Mononuclear cell (primary cell): ENCODE data around the gene INTS3. TPM values are rescaled to one million over a fixed set of nuclear protein-coding genes. Genes with fewer than 3 reads are reported as not detected.
A peak's percentile ranks its signal among the peaks of the same experiment; 100 is the strongest.
"Not testable (repeated sequence)": the region's sequence is repeated elsewhere in the genome, so short reads cannot be mapped to it uniquely, and the experiment has no call there.

Experiments
- H3K27me3 ChIP-seq: 2 replicates; pipeline ENCODE4 v1.6.0; 2011; ENCODE audit warnings: low read length, control low read depth; ENCODE audit not compliant: insufficient read depth
- H3K4me1 ChIP-seq: 2 replicates; pipeline ENCODE4 v1.5.1; 2011; ENCODE audit warnings: mild to moderate bottlenecking, low read length, control low read depth; ENCODE audit not compliant: insufficient read depth
- H3K4me3 ChIP-seq: 2 replicates; pipeline ENCODE4 v1.5.1; 2011; ENCODE audit warnings: mild to moderate bottlenecking, low read length, moderate library complexity
- H3K9me3 ChIP-seq: 2 replicates; pipeline ENCODE4 v1.5.1; 2011; ENCODE audit warnings: low read depth, mild to moderate bottlenecking, control low read depth, low read length
- total RNA-seq: library from RNA; depleted of rRNA; stranded (reverse); fragments of >200 nt; gene quantifications from one replicate; pipeline ENCODE4 v1.2.3, GENCODE V29; 2012

Gene INTS3
- total RNA-seq, 1 donor = 11.6 TPM

DNA sequence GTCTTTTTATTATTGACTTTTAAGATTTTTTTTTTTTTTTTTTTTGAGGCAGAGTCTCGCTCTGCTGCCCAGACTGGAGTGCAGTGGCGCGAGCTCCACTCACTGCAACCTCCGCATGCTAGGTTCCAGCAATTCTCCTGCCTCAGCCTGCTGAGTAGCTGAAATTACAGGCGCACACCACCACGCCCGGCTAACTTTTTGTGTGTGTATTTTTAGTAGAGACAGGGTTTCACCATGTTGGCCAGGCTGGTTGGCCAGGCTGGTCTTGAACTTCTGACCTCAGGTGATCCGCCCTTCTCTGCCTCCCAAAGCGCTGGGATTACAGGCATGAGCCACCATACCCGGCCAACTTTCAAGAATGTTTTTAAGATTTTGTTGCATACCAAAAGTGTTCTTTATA is 38.8 kb downstream of the INTS3 start:
- not testable (repeated sequence) for H3K4me3 ChIP-seq, H3K27me3 ChIP-seq, H3K9me3 ChIP-seq
- H3K4me1 ChIP-seq = peaks cover 14% of the 10 kb centered on the region

DNA sequence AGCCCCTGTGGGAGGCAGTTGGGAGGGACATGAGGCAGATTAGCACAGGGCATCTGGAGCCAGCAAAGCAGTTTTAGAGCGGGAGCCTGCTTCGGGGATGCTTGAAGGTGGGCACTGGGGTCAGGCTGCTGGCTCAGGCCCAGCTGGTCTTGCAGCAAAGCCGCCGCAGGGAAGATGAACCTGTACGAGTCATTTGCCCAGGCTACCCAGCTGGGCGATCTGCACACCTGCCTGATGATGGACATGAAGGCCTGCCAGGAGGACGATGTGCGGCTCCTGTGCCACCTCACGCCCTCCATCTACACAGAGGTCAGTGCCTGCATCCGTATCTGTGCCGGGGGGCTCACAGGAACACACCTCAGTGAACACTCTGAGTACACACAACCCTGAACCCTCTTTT is 39.7 kb downstream of the INTS3 start:
- H3K4me1 ChIP-seq = peaks cover 19% of the 10 kb centered on the region
- no peak overlapping the region for H3K4me3 ChIP-seq
- H3K27me3 ChIP-seq = no peaks in the 10 kb centered on the region
- no peaks in the 10 kb centered on the region for H3K9me3 ChIP-seq

DNA sequence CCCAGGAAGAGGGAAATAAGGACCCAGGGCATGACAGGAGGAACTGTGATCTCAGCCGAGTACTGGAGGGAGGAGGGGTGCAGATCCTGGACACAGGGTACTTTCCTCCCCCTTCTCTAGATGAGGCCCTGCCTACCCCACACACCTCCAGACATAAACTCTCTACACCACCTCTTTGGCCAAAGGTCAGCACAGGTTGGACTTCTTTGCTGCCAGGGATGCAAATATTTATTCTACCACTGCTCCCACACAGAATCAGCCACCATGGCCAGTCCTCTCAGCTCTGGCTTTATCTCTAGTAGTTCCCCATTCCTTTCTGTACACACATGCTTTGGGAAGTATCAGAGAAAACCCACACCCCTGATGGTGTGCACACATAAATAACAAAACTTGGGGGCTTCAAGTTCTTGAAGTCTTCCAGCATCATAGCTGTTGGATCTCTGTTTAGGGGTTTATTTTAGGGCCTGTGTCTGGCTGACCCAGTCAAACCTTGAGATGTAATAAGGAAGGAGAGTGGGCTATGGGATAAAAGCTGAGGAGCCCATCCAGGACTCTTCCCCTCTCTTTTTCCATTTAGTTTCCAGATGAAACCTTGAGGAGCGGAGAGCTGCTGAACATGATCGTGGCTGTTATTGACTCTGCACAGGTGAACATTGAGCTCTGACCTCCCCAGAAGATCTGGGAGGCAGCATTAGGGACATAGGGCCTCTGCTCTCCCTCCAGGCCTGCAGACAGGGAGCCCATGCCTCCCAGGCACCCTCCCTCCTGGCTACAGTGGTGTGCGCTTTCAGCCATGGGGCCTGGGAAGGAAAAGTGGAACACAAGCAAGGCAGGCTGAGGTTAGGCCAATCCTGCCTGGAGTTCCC is 40.7 kb downstream of the INTS3 start:
- no peaks in the 10 kb centered on the region for H3K27me3 ChIP-seq

DNA sequence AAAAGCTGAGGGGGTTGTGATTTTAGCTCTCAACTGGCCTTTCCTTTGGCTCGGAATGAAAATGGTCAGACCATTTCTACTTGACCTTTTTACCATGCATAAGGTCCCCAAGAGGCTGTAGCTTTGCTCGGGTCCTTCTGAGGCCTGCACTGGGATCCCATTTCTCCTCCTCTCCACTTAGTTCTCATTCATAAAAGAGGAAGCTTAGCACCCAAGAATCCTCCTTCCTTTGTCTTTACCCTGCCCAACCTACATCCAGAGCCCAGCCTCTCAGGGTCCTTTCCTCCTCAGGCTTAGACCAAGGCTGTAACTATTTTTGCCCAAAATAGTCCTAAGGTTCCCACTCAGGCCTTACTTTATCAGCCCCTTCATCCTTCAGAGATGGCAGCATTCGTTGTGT is 41.4 kb downstream of the INTS3 start:
- H3K27me3 ChIP-seq = no peaks in the 10 kb centered on the region
- no peak overlapping the region for H3K4me3 ChIP-seq
- H3K9me3 ChIP-seq = no peaks in the 10 kb centered on the region
- peaks cover 36% of the 10 kb centered on the region for H3K4me1 ChIP-seq

More for the DNA sequence above, 40.7 kb downstream of the INTS3 start:
- no peak overlapping the region for H3K4me3 ChIP-seq
- peaks cover 30% of the 10 kb centered on the region for H3K4me1 ChIP-seq
- no peaks in the 10 kb centered on the region for H3K9me3 ChIP-seq

DNA sequence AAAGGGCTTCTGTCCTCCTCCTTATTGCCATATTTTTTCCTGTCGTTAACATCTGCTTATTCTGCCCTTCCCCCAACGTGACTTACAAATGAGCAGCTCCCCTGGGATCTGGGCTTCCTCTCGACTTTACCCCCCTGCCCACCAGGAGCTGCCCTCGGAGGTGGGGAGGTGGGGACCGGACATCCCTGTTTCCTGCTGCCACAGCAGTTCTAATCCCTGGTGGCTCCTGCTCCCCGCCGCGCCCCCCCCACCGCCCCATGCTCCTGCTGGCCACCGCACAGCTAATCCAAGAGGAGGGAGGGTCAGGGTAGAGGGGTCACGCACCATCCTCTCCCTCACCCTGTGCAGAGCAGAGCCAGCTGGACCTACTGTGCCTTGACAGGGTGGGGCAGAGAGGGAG is 42.9 kb downstream of the INTS3 start:
- Histone ChIP-seq H3K4me1 (peaks cover 52% of the 10 kb centered on the region), H3K27me3 (no peaks in the 10 kb centered on the region), H3K9me3 (no peaks in the 10 kb centered on the region)

DNA sequence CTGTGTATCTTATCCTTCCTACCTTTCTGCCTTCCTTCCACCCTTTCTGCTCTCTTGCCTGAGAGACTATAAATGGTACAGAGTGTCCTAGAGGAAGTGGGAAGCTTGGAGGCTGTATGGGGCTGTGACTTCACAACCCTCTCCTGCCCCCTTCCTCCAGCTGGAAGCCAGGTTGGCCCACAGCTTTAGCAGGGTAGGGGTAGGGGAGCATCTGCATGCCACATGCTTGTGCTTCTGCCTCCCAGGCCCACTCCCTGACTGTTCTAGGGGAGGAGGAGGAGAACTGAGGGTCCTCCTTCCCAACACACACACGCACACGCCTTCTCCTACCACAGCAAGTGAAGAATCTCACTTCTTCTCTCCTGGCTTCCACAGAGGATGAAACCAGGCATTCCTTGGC is 43.4 kb downstream of the INTS3 start:
- Histone ChIP-seq H3K27me3 (no peaks in the 10 kb centered on the region), H3K9me3 (no peaks in the 10 kb centered on the region), H3K4me3 (no peak overlapping the region), H3K4me1 (peaks cover 57% of the 10 kb centered on the region)

More for the DNA sequence above, 42.9 kb downstream of the INTS3 start:
- H3K4me3 ChIP-seq = no peak overlapping the region

DNA sequence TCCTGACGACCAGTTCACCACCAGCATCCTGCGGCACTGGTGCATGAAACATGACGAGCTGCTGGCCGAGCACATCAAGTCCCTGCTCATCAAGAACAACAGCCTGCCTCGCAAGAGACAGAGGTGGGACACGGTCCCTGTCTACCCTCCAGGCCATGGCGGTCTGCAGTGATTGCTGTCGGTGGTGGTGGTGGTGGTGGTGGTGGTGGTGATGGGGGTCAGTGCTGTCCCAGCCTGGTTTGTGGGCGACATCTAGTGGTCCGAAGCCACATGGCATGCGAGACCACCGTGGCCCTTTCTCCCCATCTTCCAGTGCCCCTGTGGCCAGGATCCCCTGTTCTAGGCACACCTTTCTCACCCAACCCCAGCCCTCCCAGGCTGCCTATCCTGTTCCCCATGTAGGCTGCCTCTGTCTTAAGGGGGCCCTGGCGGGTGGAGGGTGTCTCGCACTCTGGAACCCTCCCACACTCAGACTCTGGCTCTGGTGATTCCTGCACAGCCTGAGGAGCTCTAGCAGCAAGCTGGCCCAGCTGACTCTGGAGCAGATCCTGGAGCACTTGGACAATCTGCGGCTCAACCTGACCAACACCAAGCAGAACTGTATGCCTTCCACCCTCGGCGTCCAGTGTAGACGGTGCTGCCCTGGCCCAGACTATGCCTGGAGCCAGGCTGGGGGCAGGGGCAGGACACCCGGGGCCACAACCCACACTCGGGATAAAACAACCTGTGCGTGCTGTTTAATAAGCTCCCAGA is 44.2 kb downstream of the INTS3 start:
- Histone ChIP-seq H3K4me1 (peaks cover 64% of the 10 kb centered on the region), H3K4me3 (no peak overlapping the region), H3K9me3 (no peaks in the 10 kb centered on the region), H3K27me3 (no peaks in the 10 kb centered on the region)

DNA sequence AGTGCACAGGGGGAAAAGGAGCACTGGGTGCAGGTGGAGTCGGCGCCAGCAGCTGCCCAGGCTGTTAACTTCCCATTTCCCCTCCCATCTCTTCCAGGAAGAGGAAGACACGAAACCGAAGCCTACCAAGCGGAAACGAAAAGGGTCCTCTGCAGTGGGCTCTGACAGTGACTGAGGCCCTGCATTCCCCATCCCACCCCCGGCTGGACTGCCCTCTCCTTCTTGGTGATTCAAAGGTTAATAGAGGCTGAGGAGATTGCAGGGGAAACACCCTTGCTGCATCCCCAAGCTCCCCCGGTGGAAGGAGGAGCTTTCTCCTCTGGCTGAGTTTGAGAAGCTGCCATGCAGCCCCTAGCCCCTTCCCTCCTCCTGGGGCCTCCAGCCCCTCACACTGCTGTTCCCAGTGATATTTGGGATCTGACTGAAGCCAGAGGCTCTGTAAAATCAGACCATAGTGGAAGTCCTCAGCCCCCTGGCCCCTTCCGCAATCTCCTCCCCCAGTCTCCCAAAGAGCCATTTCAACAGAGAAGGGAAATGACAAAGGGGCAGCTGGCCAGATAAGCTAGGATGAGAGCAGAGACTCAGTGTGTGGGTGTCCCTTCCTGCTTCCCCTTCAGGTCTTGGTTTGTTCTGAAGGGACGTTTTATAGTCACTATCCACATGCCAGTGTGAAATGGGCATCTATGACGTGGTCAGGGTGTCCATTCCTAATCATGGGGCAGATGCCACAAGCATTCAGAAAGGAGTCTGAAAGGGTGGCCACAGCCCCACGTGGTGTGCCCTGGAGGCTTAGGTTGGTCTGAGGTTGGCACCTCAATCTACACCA is 45.5 kb downstream of the INTS3 start:
- Histone ChIP-seq H3K9me3 (no peaks in the 10 kb centered on the region), H3K4me3 (no peak overlapping the region), H3K4me1 (peaks cover 76% of the 10 kb centered on the region), H3K27me3 (no peaks in the 10 kb centered on the region)

DNA sequence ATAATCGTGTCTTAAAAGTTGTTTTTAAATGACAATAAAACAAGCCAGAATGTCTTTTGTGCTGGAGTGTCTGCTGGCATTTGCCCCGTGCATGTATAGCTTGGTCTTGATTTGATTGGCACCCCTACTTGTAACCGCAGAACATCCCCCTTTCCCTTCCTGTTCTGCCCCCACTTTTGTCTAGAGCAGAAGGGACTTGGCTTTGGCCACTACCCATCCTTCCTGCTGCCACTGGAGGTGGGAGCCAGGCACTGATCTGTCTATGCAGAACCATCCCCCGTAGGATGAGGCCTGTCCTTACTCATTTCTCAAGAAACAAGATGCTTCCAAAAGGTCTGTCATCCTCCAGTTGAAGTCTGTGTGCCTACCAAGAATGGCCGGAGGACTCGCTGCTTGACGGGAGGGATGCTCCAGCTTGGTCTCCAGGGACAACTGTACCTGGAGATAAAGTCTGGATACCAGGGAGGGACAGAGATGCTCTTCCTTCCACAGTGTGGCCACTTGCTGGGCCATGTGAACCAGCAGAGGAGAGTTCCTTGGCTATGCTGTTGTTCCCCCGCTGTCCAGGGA is 46.3 kb downstream of the INTS3 start:
- H3K4me1 ChIP-seq = peaks cover 68% of the 10 kb centered on the region
- H3K4me3 ChIP-seq = no peak overlapping the region
- H3K27me3 ChIP-seq = no peaks in the 10 kb centered on the region
- no peaks in the 10 kb centered on the region for H3K9me3 ChIP-seq

DNA sequence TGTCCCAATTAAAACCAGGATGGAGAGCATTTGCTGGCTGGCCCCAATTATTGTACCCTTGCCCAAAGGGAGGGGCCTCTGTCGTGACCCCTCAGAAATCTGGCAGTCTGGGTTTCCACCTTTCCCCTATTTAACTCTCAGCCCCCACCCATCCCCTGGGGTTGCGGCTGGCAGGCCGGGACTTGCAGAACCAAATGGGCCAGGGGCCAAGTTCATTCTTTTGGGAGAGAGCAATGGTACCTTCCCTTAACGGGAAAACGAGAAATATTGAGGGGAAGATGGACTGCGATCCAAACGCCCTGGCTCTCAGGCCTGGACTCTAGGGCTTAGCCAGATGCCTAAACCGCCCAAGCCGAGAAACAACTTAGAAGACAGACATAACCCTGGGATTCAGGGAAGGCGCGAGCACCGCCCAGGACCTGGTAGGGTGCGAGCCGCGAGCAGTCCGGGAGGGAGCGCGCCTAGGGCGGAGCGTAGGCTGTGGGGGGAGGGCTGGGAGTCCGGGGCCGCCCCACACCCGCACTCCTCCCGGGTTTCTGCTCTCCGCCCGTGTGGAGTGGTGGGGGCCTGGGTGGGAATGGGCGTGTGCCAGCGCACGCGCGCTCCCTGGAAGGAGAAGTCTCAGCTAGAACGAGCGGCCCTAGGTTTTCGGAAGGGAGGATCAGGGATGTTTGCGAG is 47.1 kb downstream of the INTS3 start, which contains the start of gene SLC27A3:
SLC27A3 (plus strand) TSS at position 628 of the 678 bp plus-strand sequence. CDS start 91 bp downstream, outside the sequence.
- H3K4me1 ChIP-seq = peaks cover 63% of the 10 kb centered on the region

DNA sequence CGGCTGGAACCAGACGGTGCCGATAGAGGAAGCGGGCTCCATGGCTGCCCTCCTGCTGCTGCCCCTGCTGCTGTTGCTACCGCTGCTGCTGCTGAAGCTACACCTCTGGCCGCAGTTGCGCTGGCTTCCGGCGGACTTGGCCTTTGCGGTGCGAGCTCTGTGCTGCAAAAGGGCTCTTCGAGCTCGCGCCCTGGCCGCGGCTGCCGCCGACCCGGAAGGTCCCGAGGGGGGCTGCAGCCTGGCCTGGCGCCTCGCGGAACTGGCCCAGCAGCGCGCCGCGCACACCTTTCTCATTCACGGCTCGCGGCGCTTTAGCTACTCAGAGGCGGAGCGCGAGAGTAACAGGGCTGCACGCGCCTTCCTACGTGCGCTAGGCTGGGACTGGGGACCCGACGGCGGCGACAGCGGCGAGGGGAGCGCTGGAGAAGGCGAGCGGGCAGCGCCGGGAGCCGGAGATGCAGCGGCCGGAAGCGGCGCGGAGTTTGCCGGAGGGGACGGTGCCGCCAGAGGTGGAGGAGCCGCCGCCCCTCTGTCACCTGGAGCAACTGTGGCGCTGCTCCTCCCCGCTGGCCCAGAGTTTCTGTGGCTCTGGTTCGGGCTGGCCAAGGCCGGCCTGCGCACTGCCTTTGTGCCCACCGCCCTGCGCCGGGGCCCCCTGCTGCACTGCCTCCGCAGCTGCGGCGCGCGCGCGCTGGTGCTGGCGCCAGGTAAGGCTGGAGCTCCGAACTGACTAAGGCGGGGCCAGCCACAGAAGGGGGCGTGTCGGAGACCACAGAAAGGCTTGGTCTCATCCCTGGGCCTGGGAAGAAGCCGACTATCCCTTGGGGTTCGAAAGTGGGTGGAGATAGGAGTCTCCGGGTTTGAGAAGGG is 47.8 kb downstream of the INTS3 start:
- H3K4me3 ChIP-seq = peak overlapping the region; percentile 67
- H3K27me3 ChIP-seq = no peaks in the 10 kb centered on the region
- peaks cover 63% of the 10 kb centered on the region for H3K4me1 ChIP-seq
- no peaks in the 10 kb centered on the region for H3K9me3 ChIP-seq

More for the DNA sequence above, 47.1 kb downstream of the INTS3 start, which contains the start of gene SLC27A3:
- Histone ChIP-seq H3K27me3 (no peaks in the 10 kb centered on the region), H3K9me3 (no peaks in the 10 kb centered on the region), H3K4me3 (peak within 1 kb of the TSS; percentile 67)

DNA sequence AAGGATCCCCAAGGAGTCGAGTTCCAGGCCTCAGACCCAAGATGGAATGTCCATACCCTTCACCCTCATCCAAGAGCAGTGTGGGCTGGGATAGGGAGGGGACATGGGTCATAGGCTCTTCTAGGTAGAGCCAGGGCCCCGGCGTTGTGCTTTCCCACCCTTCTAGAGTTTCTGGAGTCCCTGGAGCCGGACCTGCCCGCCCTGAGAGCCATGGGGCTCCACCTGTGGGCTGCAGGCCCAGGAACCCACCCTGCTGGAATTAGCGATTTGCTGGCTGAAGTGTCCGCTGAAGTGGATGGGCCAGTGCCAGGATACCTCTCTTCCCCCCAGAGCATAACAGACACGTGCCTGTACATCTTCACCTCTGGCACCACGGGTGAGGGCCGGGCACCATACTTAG is 48.5 kb downstream of the INTS3 start:
- Histone ChIP-seq H3K9me3 (no peaks in the 10 kb centered on the region), H3K4me3 (peak overlapping the region; percentile 67), H3K4me1 (peaks cover 63% of the 10 kb centered on the region), H3K27me3 (no peaks in the 10 kb centered on the region)

DNA sequence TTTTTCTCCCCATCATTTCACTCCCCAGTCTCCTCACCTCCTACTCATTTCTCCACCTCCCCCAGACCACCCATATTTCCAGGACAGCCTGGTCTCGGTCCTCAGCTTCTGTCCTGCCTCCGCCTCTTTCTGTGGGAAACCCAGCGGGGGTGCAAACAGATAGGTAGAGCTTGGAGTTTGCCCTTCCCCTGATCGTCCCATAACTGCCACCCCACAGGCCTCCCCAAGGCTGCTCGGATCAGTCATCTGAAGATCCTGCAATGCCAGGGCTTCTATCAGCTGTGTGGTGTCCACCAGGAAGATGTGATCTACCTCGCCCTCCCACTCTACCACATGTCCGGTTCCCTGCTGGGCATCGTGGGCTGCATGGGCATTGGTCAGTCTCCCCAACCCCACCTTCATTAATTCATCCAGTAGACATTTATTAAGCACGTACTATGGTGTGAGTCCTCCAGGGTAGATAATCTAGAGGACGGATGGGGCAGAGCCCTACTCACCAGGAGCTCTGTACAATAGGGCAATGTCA is 49.1 kb downstream of the INTS3 start:
- H3K4me1 ChIP-seq = peaks cover 63% of the 10 kb centered on the region
- H3K9me3 ChIP-seq = no peaks in the 10 kb centered on the region
- H3K4me3 ChIP-seq = no peak overlapping the region
- H3K27me3 ChIP-seq = no peaks in the 10 kb centered on the region
